GM21723 (cell line): ENCODE measurements around the gene CHCT1.
"Not testable (repeated sequence)": the region's sequence is repeated elsewhere in the genome, so short reads cannot be mapped to it uniquely, and the experiment has no call there.

Experiments used
- ATAC-seq: cut with Tn5 transposase; IDR thresholded peaks from one replicate; pipeline ENCODE4 v1.9.1; 2021; ENCODE audit warnings: mild to moderate bottlenecking, moderate library complexity; ENCODE audit not compliant: unreplicated experiment

Gene CHCT1

GRCh38 chr17:60422162-60422665 lies at the start of gene CHCT1:
TSS of gene CHCT1 (plus strand) at chr17:60422489. CDS start at chr17:60422593, 104 bp downstream.
- ATAC-seq = no peak

DNA sequence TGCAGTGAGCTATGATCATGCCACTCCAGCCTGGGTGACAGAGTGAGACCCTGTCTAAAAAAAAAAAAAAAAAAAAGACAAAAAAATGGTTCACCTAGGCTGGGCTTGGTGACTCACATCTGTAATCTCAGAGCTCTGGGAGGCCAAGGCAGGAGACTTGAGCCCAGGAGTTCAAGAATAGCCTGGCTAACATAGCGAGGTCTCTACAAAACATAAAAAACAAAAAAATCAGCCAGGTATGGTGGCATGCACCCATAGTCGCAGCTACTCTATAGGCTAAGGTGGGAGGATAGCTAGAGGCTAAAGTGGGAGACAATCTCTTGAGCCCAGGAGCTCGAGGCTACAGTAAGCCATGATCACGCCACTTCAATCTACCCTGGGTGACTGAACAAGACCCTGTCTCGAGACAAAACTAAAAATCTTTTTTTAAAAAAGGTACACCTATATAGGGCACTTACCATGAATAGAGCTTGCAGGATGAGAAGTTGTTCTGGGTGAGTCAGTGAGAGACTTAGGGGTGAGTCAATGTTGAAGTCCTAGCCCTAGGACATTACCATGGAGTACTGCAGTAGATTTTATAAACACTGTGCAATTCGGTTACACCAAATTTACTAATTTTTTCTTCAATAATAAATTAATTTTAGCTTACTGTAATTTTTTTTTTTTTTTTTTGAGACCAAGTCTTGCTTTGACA lies 49.4 kb upstream of the CHCT1 start:
- no peak for ATAC-seq

GRCh38 chr17:60378187-60378586 lies 44.1 kb upstream of the CHCT1 start:
- ATAC-seq = not testable (repeated sequence)

- ATAC-seq = not testable (repeated sequence)
Measured at GRCh38 chr17:60379461-60379860, 42.8 kb upstream of the CHCT1 start.

DNA sequence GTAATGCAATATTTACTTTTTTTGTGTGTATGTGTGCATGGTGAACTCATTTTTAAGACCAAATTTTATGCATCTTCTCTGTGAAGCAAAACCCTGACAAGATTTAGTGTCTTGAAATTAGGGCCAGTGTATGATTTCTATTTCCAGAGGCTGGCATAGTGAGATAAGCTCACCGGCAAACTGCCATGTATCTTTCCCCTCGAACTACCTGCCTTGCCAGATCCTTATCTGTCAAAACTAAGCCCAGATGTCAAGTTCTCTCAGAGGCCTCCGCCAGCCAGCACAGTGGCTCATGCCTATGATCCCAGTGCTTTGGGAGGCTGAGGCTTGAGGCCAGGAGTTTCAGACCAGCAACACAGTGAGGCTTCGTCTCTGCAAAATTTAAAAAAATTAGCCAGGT lies 40.3 kb upstream of the CHCT1 start:
- no peak for ATAC-seq

GRCh38 chr17:60383379-60383778 lies 38.9 kb upstream of the CHCT1 start:
- ATAC-seq = no peak

DNA sequence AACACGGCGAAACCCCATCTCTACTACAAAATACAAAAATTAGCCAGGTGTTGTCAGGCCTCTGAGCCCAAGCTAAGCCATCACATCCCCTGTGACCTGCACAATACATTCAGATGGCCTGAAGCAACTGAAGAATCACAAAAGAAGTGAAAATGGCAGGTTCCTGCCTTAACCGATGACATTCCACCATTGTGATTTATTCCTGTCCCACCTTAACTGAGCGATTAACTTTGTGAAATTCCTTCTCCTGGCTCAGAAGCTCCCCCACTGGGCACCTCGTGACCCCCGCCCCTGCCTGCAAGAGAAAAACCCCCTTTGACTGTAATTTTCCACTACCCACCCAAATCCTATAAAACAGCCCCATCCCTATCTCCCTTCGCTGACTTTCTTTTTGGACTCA lies 37.4 kb upstream of the CHCT1 start:
- ATAC-seq = not testable (repeated sequence)

GRCh38 chr17:60386147-60387058 lies 35.9 kb upstream of the CHCT1 start:
- ATAC-seq = no peak

GRCh38 chr17:60387666-60388065 lies 34.6 kb upstream of the CHCT1 start:
- ATAC-seq = no peak

DNA sequence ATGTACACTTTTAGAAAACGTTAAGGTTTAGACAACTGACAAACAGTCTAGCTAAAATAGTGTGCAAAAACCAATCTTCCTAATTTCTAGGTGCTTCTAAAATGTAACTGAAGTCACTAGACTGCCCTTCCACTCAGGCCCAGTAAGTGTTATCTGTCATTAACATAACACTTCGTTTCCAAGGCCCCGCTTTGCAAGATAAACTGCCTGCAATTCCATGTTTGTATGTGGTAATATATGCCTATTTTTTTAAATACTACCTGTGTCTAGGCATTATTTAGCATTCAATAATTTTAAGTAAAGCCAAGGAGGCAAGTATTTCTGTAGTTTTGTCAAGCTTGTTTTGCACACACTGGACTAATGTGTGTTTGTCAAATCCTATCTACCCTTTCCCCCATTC lies 33.5 kb upstream of the CHCT1 start:
- no peak for ATAC-seq

GRCh38 chr17:60390186-60390585 lies 32.1 kb upstream of the CHCT1 start:
- ATAC-seq = no peak

- ATAC-seq = no peak
Measured at GRCh38 chr17:60390925-60391470, 31.3 kb upstream of the CHCT1 start.

DNA sequence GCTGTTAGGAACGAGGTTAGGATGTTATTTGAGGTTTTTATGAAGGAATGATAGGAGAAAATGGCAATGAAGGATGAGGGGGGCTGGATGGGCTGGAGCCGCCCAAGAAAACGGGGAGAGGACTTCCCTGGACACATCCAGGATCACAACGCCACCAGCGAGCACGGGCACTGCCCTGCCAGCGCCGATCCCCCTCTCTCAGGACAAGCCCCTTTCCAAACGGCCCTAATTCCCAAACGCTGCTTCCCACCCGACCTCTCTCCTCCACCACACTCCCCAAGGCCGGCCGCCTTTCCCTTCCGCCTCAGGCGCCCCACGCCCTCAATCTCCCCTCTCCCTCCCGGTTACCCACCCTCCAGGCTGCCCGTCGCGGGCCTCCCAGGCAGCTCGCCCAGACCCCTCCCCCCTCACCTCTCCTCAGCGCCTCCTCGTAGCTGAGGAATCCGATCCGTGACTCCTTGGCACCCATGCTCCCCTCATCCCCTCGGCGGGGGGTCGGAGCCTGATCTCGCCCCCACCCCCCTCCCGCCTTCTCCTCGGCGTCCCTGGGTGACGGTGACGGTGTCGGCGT lies 30.7 kb upstream of the CHCT1 start:
- ATAC-seq = peak; percentile 36

- ATAC-seq = peak; percentile 74
Measured at GRCh38 chr17:60392042-60392844, 30.0 kb upstream of the CHCT1 start, which contains the start of gene USP32. TSS of gene USP32 (minus strand) at chr17:60392133. CDS start at chr17:60391939, 194 bp downstream.

DNA sequence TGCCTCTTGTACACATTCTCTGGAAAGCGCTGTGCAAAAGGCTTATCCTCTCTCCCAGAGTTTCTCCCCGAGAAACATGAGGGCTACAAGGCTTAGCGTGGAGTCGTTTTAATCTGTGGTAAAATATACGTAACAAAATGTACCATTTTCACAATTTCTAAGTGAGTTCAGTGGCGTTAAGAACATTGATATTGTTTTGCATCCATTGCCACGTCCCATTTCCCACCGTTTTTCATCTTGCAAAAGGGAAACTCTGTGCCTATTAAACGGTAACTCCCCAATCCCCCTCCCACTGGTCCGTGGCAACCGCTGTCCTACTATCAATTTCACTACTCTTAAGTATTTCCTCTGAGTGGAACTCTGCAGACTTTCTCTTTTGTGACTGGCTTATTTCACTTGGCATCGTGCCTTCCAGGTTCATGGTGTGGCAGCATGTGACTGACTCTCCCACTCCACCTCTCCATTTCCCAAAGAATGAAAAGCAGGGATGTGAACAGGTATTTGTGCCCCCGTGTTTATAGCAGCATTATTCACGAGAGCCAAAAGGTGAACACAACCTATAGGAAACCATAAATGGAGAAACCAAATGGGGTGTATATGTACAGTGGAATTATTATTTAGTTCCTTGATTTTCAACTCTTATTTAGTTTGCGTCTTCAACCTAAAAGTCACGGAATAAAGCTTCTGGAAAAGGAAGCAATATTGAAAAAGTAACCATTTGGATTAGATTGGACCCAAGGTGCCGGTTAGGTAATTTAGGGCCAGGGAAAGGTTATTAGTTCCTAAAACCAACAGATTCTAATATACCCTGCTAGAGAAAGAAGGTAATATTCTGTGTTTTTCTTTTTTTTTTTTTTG lies 29.2 kb upstream of the CHCT1 start:
- no peak for ATAC-seq

DNA sequence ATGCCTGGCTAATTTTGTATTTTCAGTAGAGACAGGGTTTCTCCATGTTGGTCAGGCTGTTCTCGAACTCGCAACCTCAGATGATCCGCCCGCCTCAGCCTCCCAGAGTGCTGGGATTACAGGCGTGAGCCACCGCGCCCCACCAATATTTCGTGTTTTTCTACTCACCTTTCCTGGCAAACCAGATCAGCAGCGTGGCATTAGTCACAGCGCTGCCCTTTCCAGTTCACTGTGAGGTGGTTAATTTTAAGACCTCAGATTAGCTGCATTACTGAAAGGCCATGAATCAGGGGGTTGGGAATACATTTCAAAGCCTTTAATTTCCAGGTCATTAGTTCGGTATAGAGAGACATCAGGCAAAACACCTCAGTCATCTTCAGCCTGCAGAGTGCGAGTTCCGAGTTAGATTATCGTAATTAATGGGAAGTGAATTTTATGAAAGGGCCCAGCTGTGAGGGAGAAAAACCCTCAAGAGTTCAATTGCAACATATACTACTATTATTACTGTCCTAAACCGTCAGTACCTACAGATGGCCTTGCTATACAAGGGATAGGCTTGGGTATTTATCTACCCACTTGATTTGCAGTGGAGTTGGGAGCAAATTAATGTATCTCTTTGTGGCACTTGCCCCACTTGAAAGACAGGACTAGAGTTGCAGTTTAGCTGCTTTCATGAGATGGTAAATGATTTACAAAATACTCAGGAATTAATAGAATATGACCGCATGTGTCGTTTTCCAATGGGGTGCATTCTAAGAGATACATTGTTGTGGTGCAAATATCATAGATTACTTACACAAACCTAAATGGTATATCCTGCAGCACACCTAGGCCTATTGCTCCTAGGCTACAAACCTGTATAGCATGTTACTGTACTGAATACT lies 28.2 kb upstream of the CHCT1 start:
- ATAC-seq = no peak

DNA sequence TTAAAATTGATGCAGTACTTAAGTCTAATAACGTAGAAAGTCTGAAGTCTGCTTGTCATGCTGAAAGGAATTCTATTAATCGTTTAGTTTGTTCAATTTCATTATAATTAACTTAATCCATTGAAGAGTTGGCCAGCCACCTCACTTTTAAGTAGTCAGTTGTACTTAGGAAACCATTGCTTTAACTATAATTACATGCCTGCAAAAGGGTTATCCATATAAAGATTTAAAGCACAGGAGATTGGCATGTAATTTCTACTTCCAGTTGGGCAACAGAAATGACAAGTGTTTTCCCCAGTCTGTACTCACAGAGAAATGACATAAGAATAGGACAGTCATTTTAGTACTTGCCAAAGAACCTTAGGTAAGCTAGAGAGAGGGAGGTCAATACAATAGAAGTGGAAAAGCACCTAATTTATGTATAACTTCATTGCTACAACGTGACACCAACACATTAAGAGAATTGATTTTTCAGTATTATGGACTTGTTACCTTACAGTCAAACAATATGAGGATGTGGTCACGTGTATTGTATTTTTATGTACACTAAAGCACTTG lies 26.7 kb upstream of the CHCT1 start:
- ATAC-seq = no peak

GRCh38 chr17:60396412-60396811 lies 25.9 kb upstream of the CHCT1 start:
- no peak for ATAC-seq
